Right atrium auricular region (tissue), 2 donors: ENCODE data around the gene CDH22. TPM values are rescaled to one million over a fixed set of nuclear protein-coding genes. Genes with fewer than 3 reads are reported as not detected.

Source experiments
- DNase-seq: peaks from one replicate; pipeline ENCODE4 v3.0.0-alpha.2; 2019; ENCODE audit warnings: low spot score
- H3K27ac ChIP-seq, 2 donors: fragments of 200-600 bp; sonication (generic); 1 replicate in 1 of 2; 2 replicates in 1 of 2; pipeline ENCODE4 v1.5.1; 2016 to 2019
- H3K27me3 ChIP-seq, 2 donors: fragments of 200-600 bp; sonication (generic); one replicate each; pipeline versions ENCODE4 v1.5.1 to v1.6.0; 2017 to 2019
- H3K36me3 ChIP-seq: fragments of 200-600 bp; sonication (generic); one replicate; pipeline ENCODE4 v1.5.1; 2016
- H3K4me1 ChIP-seq, 2 donors: fragments of 200-600 bp; sonication (generic); one replicate each; pipeline versions ENCODE4 v1.5.1 to v1.6.0; 2017 to 2019
- H3K4me3 ChIP-seq, 2 donors: fragments of 200-600 bp; sonication (generic); 1 replicate in 1 of 2; 2 replicates in 1 of 2; pipeline ENCODE4 v1.5.1; 2017 to 2019; ENCODE audit warnings: mild to moderate bottlenecking in 1 of 2, moderate library complexity in 1 of 2
- H3K9me3 ChIP-seq, 2 donors: fragments of 200-600 bp; sonication (generic); one replicate each; pipeline ENCODE4 v1.5.1; 2019
- total RNA-seq, 2 donors: library from RNA; depleted of rRNA; stranded (reverse); fragments of >200 nt; gene quantifications; one replicate each; pipeline ENCODE4 v1.1.0, GENCODE V29; 2016
- TF ChIP-seq, protein P1 (sequence below), 2 donors: fragments of 200-600 bp; sonication (generic); IDR thresholded peaks; one replicate each; pipeline ENCODE4 v1.5.1; 2019; ENCODE audit warnings: antibody characterized with exemption in 2 of 2

The CDH22 gene
- total RNA-seq, 2 donors from 2014 or later, result 0.67 to 4.4 TPM

DNA sequence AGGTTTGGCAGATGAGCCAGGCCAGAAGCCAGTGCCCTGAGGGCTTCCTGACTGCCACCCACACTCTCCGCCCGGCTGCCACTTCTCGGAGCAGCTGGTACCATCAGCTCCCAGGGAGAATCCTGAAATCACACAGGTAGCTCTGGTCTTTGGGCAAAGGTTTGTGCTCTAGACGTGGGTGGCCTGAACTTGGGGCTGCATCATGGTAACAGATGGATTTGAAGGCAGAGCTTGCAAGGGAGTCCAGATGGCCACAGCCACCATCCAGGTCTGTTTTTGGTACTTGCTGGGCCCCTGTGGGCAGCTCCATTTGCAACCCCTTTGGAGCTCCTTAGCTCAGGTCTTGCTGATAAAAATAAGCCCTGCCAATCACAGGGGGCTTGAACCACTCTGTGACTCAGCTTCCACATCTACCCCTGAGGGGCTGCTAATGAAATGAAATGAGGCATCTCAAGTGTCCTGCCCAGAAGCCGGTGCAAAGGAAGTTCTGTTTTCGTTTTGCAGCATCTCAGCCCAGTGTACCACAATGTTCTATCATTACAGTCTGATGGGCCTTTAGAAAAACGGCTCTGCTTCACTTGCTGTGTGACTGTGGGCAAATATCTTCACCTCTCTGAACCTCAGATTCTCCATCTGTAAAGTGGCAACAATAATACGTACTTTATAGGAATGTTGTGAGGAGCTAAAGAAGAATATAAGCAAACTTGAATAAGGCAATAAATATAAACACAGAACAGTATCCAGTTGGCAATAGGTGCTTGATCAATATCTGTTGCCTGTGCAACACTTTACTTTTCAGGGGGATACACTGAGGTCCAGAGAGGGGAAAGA, 25.1 kb upstream of the CDH22 start:
- no peak for DNase-seq
- H3K4me3 ChIP-seq, result no peak overlapping the region
- TF ChIP-seq, protein P1, sequence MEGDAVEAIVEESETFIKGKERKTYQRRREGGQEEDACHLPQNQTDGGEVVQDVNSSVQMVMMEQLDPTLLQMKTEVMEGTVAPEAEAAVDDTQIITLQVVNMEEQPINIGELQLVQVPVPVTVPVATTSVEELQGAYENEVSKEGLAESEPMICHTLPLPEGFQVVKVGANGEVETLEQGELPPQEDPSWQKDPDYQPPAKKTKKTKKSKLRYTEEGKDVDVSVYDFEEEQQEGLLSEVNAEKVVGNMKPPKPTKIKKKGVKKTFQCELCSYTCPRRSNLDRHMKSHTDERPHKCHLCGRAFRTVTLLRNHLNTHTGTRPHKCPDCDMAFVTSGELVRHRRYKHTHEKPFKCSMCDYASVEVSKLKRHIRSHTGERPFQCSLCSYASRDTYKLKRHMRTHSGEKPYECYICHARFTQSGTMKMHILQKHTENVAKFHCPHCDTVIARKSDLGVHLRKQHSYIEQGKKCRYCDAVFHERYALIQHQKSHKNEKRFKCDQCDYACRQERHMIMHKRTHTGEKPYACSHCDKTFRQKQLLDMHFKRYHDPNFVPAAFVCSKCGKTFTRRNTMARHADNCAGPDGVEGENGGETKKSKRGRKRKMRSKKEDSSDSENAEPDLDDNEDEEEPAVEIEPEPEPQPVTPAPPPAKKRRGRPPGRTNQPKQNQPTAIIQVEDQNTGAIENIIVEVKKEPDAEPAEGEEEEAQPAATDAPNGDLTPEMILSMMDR (IDR thresholded peaks at IDR 0.05), result no peak
- H3K9me3 ChIP-seq, result no peaks in the 10 kb centered on the region
- no peaks in the 10 kb centered on the region for H3K4me1 ChIP-seq
- no peaks in the 10 kb centered on the region for H3K36me3 ChIP-seq
- no peaks in the 10 kb centered on the region for H3K27me3 ChIP-seq
- no peak overlapping the region for H3K27ac ChIP-seq

DNA sequence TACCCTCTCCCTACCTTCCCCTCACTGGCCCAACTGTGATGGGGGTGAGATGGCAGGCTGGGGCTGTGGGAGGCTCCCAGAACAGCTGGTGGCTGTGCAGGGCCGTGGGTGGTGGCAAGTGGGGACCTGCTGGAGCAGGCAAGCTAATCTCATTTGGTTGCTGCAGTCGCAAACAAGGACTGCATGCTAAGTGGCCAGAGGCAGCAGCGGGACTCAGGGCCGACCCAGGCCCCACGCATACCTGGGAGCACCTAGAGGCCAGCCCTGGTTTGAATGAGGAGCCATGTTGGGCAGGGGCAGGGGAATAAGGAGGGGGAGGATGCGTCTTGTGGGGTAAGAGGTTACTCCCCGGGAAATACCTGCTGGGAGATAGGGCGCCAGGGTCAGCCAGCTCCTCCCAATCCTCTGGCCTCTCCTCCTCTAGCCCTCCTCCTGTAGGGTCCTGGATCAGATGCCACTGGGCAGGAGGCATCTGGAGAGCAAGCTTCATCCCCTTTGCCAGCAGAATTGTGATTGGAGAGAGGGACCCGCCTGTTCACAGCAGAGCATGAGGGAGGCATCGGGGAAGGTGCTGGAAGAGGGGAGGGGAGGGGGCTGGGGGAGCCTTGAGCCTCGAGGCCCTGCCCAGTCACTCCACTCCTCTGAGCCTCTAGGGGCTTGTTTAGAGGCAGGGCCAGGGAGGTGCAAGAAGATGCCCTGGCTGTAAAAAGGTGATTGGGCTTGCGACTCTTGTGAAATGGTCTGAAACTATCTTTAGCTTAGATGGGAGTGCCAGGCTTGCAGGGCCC, 24.3 kb upstream of the CDH22 start:
- TF ChIP-seq, protein P1 (IDR thresholded peaks at IDR 0.05), result no peak
- H3K27ac ChIP-seq, result no peak overlapping the region
- no peak overlapping the region for H3K4me3 ChIP-seq
- H3K9me3 ChIP-seq, result no peaks in the 10 kb centered on the region
- no peaks in the 10 kb centered on the region for H3K4me1 ChIP-seq
- no peaks in the 10 kb centered on the region for H3K27me3 ChIP-seq
- H3K36me3 ChIP-seq, result no peaks in the 10 kb centered on the region
- DNase-seq, result no peak

DNA sequence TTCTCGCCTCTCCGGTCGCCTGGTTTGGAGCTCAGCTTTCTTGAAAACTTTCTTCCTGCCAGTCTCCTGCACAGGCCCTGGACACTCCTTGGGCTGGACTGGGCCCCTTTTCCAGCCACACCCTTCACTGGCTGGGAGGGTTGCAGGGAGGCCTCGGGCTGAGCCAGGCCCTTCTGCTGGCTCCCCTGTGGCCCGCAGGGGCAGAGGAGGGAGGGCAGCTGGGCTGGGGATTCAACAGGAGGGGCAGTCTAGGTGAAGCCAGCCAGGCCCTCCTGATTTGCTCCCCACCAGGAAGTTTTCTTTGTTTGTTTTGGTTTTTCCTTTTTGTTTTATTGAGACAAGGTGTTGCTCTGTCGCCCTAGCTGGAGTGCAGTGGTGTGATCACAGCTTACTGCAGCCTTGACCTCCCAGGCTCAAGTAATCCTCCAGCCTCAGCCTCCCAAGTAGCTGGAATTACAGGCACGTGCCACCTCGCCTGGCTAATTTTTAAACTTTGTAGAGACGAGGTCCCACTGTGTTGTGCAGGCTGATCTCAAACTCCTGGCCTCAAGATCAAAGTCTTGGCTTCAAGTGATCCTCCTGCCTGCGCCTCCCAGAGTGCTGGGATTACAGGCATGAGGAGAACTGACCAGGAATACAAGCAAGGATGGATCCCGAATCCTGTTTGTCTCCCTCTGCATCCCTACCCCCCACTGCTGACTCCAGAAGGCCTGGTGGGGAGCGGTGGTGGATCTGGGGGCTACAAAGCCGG, 23.5 kb upstream of the CDH22 start:
- H3K4me1 ChIP-seq, result no peaks in the 10 kb centered on the region
- no peak for DNase-seq
- TF ChIP-seq, protein P1 (IDR thresholded peaks at IDR 0.05), result no peak
- no peak overlapping the region for H3K4me3 ChIP-seq
- H3K36me3 ChIP-seq, result no peaks in the 10 kb centered on the region
- no peaks in the 10 kb centered on the region for H3K9me3 ChIP-seq
- no peak overlapping the region for H3K27ac ChIP-seq
- no peaks in the 10 kb centered on the region for H3K27me3 ChIP-seq

DNA sequence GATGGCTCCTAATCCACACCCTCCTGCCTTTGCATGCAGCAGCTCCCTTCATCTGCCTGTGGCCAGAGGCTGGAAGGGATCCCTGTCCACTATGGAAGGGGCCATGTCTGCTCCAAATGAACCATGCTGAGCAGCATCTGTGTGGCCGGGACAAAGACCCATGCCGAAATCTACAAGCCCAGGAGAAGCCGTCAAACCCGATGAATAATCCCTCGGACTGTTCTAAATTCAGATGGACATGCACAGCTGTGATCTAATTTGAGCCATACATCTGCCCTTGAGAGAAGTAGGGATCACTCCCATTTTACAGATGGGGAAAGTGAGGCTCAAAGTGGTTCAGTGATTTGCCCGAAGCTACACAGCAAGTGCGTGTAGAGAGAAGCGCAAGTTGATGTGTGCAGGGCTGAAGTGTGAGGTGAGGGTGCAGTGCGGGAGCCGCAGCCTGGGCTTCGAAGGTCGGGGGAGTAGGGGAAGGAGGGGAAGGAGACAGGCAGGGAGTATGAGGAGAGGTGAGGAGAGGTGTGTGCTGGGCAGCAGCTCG, 22.6 kb upstream of the CDH22 start:
- Histone ChIP-seq H3K4me1 (no peaks in the 10 kb centered on the region), H3K4me3 (no peak overlapping the region), H3K27me3 (no peaks in the 10 kb centered on the region), H3K27ac (no peak overlapping the region), H3K36me3 (no peaks in the 10 kb centered on the region), H3K9me3 (no peaks in the 10 kb centered on the region)
- DNase-seq, result no peak
- TF ChIP-seq, protein P1 (IDR thresholded peaks at IDR 0.05), result no peak

DNA sequence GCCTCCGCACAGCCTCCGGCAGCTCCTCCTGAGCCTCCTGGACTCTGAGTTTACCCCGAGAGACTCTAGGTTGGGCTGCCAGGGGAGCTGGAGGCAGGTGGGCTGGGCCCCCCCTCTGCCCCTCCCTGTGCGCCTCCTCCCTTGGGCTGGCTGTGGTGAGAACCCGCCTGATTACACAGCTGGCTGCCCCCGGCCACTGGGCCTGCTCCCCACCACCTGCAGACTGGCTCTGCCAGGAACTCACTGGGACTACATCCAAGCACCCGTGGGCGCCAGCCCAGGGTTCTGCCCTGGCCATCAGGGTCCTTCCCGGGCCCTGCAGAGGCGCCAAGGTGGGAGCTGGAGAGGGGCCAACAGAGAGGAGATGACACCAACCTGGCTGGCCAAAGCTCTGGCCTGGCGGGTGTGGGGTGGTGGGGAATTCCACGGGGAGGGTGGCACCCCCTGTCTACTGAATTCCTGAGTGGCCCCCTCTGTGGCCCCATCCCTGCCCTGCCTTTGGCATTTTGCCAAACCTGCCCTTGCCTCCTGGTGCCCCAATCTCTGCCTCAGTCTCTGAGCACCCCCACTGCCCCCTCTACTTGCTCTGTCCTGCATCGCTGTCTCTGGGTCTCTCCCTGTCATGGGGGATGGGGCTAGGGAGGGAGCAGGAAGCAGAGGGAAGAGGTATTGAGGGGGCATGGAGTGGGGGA, 21.9 kb upstream of the CDH22 start:
- Histone ChIP-seq H3K27me3 (no peaks in the 10 kb centered on the region), H3K9me3 (no peaks in the 10 kb centered on the region)
- no peak for DNase-seq

More for the DNA sequence above, 21.9 kb upstream of the CDH22 start:
- no peaks in the 10 kb centered on the region for H3K4me1 ChIP-seq
- no peak overlapping the region for H3K27ac ChIP-seq
- no peak overlapping the region for H3K4me3 ChIP-seq
- H3K36me3 ChIP-seq, result no peaks in the 10 kb centered on the region
- TF ChIP-seq, protein P1 (IDR thresholded peaks at IDR 0.05), result no peak
